ENCODE measurements around the gene GPC3.

GPC3 gene

GRCh38 chrX:133661962-133662839 is 323.2 kb downstream of the GPC3 start:
- Mint-ChIP-seq H3K4me1 (ENCODE audit: low read depth) (no peaks in the 10 kb centered on the region), H3K27me3 (no peaks in the 10 kb centered on the region), H3K9me3 (no peaks in the 10 kb centered on the region), H3K36me3 (ENCODE audit: low read depth) (no peaks in the 10 kb centered on the region), H3K27ac (no peak overlapping the region), H3K4me3 (no peak overlapping the region)

- Mint-ChIP-seq H3K27me3 (no peaks in the 10 kb centered on the region), H3K36me3 (ENCODE audit: low read depth) (no peaks in the 10 kb centered on the region), H3K4me1 (ENCODE audit: low read depth) (no peaks in the 10 kb centered on the region), H3K4me3 (no peak overlapping the region), H3K27ac (no peak overlapping the region), H3K9me3 (no peaks in the 10 kb centered on the region)
Observed at GRCh38 chrX:133660281-133660680, 325.1 kb downstream of the GPC3 start.

GRCh38 chrX:133658293-133658911 is 327.0 kb downstream of the GPC3 start:
- H3K27me3 Mint-ChIP-seq: no peaks in the 10 kb centered on the region
- H3K4me3 Mint-ChIP-seq: no peak overlapping the region
- no peak overlapping the region for H3K27ac Mint-ChIP-seq
- no peaks in the 10 kb centered on the region for H3K9me3 Mint-ChIP-seq
- no peaks in the 10 kb centered on the region for H3K4me1 Mint-ChIP-seq (ENCODE audit: low read depth)
- H3K36me3 Mint-ChIP-seq (ENCODE audit: low read depth): no peaks in the 10 kb centered on the region

DNA sequence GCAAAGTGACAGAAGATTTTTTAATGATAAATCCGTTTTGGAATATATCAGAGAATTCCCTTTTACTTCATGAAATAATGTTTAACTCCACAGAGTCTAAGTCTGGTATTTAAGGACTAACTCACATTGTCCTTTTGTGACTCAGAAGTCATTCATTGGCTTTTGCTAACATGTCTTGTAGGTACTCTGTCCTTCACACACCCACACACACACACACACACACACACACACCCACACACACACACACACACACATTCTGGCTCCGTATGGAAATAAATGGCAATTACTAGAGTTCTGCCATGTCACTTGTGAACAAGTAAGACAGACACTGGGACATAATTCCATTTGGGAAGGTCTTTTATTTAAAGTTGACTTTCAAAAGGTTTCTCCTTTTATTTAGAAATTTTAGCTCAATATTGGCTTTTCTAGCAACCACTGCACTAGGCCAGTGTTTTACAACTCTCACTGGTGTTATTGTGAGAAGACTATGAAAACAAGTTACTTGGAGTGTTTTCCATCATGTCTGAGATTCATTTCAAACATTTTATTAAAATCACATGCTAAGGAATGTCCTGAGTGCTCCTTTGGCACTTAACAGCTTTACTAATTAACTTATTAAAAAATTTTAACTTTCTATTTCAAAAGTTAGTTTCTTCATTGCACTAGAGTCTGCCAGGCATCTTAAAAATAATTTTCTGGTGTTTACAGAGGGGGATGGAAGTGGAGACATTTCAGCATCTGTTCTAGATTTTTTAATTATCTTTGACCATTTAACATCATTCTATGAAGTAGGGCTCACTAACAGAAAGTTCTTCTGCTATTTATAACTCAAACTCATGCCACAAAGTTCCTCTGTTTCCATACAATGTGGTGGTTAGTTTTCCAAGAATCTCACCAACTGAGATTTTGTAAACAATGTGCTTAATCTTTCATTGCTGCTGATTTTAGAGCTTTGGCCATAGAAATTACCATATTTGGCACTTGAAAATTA is 329.8 kb downstream of the GPC3 start:
- no peak overlapping the region for H3K27ac Mint-ChIP-seq
- no peaks in the 10 kb centered on the region for H3K4me1 Mint-ChIP-seq (ENCODE audit: low read depth)

DNA sequence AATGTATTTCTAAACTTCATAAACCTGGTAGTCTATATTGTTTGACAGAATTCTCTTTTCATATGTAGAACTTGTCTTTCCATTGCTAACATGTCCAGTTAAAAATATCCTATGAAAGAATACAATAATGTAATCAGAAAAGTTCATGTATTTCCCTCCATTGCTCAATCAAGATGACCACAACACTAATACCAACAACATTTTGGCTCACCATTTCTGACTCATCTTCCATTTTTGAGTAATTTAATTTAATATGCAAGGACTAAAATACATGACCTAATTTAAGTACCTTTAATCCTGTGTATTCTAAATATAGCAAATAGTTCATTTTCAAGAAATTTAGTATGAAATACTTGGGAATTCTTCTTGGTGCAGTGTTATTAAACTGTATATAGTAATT is 330.6 kb downstream of the GPC3 start:
- no peak overlapping the region for H3K4me3 Mint-ChIP-seq
- no peaks in the 10 kb centered on the region for H3K36me3 Mint-ChIP-seq (ENCODE audit: low read depth)
- H3K27me3 Mint-ChIP-seq: no peaks in the 10 kb centered on the region
- H3K4me1 Mint-ChIP-seq (ENCODE audit: low read depth): no peaks in the 10 kb centered on the region
- H3K9me3 Mint-ChIP-seq: no peaks in the 10 kb centered on the region
- no peak overlapping the region for H3K27ac Mint-ChIP-seq

More for the DNA sequence above, 329.8 kb downstream of the GPC3 start:
- no peaks in the 10 kb centered on the region for H3K9me3 Mint-ChIP-seq
- no peaks in the 10 kb centered on the region for H3K27me3 Mint-ChIP-seq
- no peaks in the 10 kb centered on the region for H3K36me3 Mint-ChIP-seq (ENCODE audit: low read depth)
- no peak overlapping the region for H3K4me3 Mint-ChIP-seq

- no peak overlapping the region for H3K4me3 Mint-ChIP-seq
- no peaks in the 10 kb centered on the region for H3K4me1 Mint-ChIP-seq (ENCODE audit: low read depth)
- H3K27ac Mint-ChIP-seq: no peak overlapping the region
- no peaks in the 10 kb centered on the region for H3K27me3 Mint-ChIP-seq
- H3K9me3 Mint-ChIP-seq: no peaks in the 10 kb centered on the region
- H3K36me3 Mint-ChIP-seq (ENCODE audit: low read depth): no peaks in the 10 kb centered on the region
Observed at GRCh38 chrX:133653358-133653757, 332.0 kb downstream of the GPC3 start.

DNA sequence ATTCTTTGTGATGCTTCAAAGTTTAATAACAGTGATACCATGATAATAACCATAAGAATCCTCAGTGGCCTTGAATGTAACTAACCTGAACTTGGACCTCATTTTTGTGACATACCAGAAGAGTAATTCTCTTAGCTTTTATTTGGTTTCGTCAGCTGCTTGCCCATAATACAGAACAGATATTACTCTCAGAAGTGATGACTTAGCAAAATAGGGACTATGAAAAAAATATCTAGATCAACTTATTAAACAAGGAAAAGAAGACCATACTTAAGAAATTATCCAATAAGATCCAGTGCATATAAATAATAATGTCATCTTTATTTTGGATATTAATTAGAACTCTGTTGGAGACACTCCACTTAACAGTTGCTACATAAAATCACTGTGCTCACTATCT is 333.2 kb downstream of the GPC3 start:
- no peaks in the 10 kb centered on the region for H3K9me3 Mint-ChIP-seq
- no peaks in the 10 kb centered on the region for H3K36me3 Mint-ChIP-seq (ENCODE audit: low read depth)
- H3K27ac Mint-ChIP-seq: no peak overlapping the region
- H3K27me3 Mint-ChIP-seq: no peaks in the 10 kb centered on the region
- no peak overlapping the region for H3K4me3 Mint-ChIP-seq
- no peaks in the 10 kb centered on the region for H3K4me1 Mint-ChIP-seq (ENCODE audit: low read depth)

- H3K9me3 Mint-ChIP-seq: no peaks in the 10 kb centered on the region
- no peak overlapping the region for H3K4me3 Mint-ChIP-seq
- H3K27ac Mint-ChIP-seq: no peak overlapping the region
- no peaks in the 10 kb centered on the region for H3K27me3 Mint-ChIP-seq
- no peaks in the 10 kb centered on the region for H3K36me3 Mint-ChIP-seq (ENCODE audit: low read depth)
- H3K4me1 Mint-ChIP-seq (ENCODE audit: low read depth): no peaks in the 10 kb centered on the region
Observed at GRCh38 chrX:133650239-133650638, 335.2 kb downstream of the GPC3 start.

DNA sequence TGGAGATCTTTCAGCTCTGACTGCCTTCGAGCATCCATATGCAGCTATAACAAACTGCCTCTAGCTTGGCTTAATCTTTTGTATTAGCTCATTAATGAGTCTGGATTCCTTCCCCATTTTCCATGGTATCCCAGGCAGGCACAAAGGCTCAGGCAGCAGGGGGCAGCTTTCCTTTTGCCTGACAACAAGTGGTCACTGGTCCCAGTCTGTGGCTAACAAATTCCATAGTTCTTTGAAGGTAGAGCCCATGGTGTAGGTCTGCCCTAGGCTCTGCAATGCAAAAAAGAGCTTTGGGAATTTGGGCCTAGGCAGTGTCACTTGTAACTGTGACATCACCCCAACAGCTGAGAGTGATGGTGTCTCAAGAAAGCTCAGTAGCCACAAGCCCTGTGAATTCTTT is 335.7 kb downstream of the GPC3 start:
- H3K27me3 Mint-ChIP-seq: no peaks in the 10 kb centered on the region
- no peak overlapping the region for H3K27ac Mint-ChIP-seq
- no peaks in the 10 kb centered on the region for H3K36me3 Mint-ChIP-seq (ENCODE audit: low read depth)
- H3K4me1 Mint-ChIP-seq (ENCODE audit: low read depth): no peaks in the 10 kb centered on the region
- no peaks in the 10 kb centered on the region for H3K9me3 Mint-ChIP-seq
- no peak overlapping the region for H3K4me3 Mint-ChIP-seq

GRCh38 chrX:133648594-133648993 is 336.8 kb downstream of the GPC3 start:
- Mint-ChIP-seq H3K36me3 (ENCODE audit: low read depth) (no peaks in the 10 kb centered on the region), H3K4me3 (no peak overlapping the region), H3K9me3 (no peaks in the 10 kb centered on the region), H3K27me3 (no peaks in the 10 kb centered on the region), H3K4me1 (ENCODE audit: low read depth) (no peaks in the 10 kb centered on the region), H3K27ac (no peak overlapping the region)

DNA sequence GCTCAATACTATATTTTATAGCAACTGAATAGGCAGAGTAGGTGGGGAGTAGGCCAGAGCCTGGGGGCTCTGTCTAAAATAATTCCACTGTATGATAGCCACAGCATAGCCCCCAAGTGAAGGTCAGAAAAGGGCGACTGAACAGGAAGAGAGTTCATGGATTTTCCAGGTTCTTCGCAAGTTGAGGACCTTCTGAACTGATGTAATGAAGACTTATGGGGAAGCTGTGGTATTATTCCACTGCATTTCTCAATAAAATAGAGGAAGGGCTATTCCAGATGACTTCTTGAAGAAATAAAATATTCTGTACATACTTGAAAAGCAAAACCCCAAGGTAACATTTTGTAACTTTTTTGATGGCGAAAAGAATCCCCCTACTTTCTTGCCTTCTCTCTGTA is 338.7 kb downstream of the GPC3 start:
- H3K4me1 Mint-ChIP-seq (ENCODE audit: low read depth): no peaks in the 10 kb centered on the region
- no peak overlapping the region for H3K4me3 Mint-ChIP-seq
- no peaks in the 10 kb centered on the region for H3K27me3 Mint-ChIP-seq
- H3K9me3 Mint-ChIP-seq: no peaks in the 10 kb centered on the region
- no peaks in the 10 kb centered on the region for H3K36me3 Mint-ChIP-seq (ENCODE audit: low read depth)
- no peak overlapping the region for H3K27ac Mint-ChIP-seq

DNA sequence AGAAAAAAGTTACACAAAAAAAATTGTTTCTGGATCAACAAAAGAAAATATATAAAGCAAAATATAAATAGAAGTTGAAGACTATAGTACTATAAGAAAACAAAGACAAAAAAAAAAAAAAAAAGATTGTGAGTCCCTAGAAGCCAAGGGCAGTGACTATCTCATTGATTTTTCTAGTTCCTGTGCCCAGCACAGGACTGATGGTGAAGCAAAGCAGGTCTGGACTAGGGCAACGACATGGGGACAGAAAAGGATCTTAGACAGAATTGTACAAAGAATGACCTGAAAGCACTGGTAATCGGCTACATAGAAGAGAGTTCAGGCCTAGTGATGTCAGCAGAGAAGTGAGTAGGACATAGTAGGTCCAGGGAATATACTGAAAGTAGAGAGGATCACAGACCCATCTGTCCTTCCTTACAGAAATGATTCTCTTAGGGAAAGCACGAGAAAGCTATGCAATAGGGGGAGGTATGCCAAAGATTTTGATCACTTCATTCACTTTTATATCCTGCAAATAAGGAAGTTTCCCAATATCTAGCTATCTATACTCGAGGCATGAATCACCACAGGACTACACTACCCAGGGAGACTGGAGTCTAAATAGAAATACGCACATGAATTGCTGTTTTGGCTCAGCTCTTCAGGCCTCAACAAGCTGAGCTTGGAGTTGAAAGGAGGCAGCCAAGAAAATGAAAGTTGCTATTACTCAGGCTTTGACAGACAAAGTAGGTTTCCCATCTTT is 339.2 kb downstream of the GPC3 start:
- Mint-ChIP-seq H3K36me3 (ENCODE audit: low read depth) (no peaks in the 10 kb centered on the region), H3K4me3 (no peak overlapping the region), H3K9me3 (no peaks in the 10 kb centered on the region), H3K27ac (no peak overlapping the region), H3K4me1 (ENCODE audit: low read depth) (no peaks in the 10 kb centered on the region), H3K27me3 (no peaks in the 10 kb centered on the region)

DNA sequence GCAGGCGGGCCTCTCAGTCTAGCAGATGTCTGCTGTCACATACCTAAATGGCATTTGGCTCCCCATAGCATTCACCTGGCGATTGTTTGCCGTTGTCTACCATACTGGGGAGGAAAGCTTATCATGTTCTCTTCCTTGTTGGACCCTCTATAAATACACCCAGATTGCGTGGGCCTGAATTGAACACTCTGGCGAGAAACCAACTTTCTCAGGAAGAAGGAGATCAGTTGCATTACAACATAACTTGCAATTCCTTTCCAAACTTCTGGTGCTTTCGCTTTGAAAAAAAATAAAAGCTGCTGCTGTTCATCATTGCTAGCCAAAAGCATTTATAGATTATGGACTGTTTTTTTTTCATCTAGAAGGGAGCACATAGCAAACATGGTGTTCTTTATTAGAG is 340.1 kb downstream of the GPC3 start:
- Mint-ChIP-seq H3K9me3 (no peaks in the 10 kb centered on the region), H3K36me3 (ENCODE audit: low read depth) (no peaks in the 10 kb centered on the region), H3K27ac (no peak overlapping the region), H3K4me1 (ENCODE audit: low read depth) (no peaks in the 10 kb centered on the region), H3K4me3 (no peak overlapping the region), H3K27me3 (no peaks in the 10 kb centered on the region)

- Mint-ChIP-seq H3K27me3 (no peaks in the 10 kb centered on the region), H3K27ac (no peak overlapping the region), H3K4me1 (ENCODE audit: low read depth) (no peaks in the 10 kb centered on the region), H3K36me3 (ENCODE audit: low read depth) (no peaks in the 10 kb centered on the region), H3K9me3 (no peaks in the 10 kb centered on the region), H3K4me3 (no peak overlapping the region)
Observed at GRCh38 chrX:133640161-133641015, 345.0 kb downstream of the GPC3 start.

Measured in stimulated activated naive CD8-positive, alpha-beta T cell treated with anti-CD3 and anti-CD28 coated beads, Interleukin-15, Interleukin-2, amounts not matched to agents 100 ng/mL and 50 ng/mL, for 24 hours (primary cell).